ENCODE results near the gene DGKZ. TPM values are rescaled to one million over a fixed set of nuclear protein-coding genes. Genes with fewer than 3 reads are reported as not detected.

Gene DGKZ
- total and polyA plus RNA-seq, 2 donors (not counting 3 experiments of a cell fraction or from before 2014, with no cell fraction given), result 88.8 to 127 TPM

DNA sequence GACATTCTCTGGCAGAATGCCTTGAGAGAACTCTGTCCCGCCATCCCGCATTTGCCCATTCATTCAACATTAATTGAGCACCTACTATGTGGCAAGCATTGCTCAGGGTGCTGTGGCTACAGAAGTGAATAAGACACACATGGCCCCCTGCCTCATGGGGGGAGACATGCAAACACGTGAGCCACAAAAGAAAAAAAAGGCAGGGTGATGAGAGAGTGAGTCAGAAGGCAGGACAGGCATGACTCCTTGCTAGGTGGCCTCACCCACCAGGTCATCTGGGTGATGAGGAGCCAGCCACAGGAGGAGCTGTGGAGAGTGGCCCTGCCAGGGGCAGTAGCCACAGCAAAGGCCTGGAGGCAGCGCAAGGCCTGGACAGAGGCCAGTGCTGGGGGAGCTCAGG, 39.4 kb downstream of the DGKZ start:
- Histone ChIP-seq H3K27ac (ENCODE audit: insufficient read depth, low read depth, low read length) (no peak overlapping the region), H3K9ac (replicated peaks; ENCODE audit: extremely low read depth, insufficient read depth, low read length) (no peak overlapping the region)

GRCh38 chr11:46387456-46387855, 40.2 kb downstream of the DGKZ start:
- DNase-seq (ENCODE audit: low read depth, low spot score) (no peak), FAIRE-seq (no peak)
- H3K79me2 ChIP-seq (ENCODE audit: control insufficient read depth, insufficient read depth, low read length), result no peaks in the 10 kb centered on the region
- no peaks in the 10 kb centered on the region for H4K20me1 ChIP-seq (replicated peaks; ENCODE audit: control insufficient read depth, extremely low read depth, insufficient read depth, low read length)
- H3K4me1 ChIP-seq (ENCODE audit: control insufficient read depth, extremely low read depth, insufficient read depth, low read length), result peaks cover 9% of the 10 kb centered on the region
- H3K36me3 ChIP-seq (ENCODE audit: control insufficient read depth in 2 of 2, extremely low read depth in 1 of 2, insufficient read depth in 2 of 2, low read length in 2 of 2), result no peaks in the 10 kb centered on the region
- intact Hi-C loops (cut with micrococcal nuclease), result no loop called here
- no peak overlapping the region for H3K4me2 ChIP-seq (ENCODE audit: insufficient read depth, low read length)
- no peak for TF ChIP-seq POLR2A (IDR thresholded peaks at IDR 0.05; ENCODE audit: low read depth, low read length)
- dilution Hi-C loops (cut with MboI; ENCODE audit: extremely low pct_ligation_motif_present, low sequenced_read_pairs), result no loop called here
- no peaks in the 10 kb centered on the region for H3K9me1 ChIP-seq (replicated peaks; ENCODE audit: control insufficient read depth, extremely low read depth, insufficient read depth, low read length)
- no peak overlapping the region for H3K4me3 ChIP-seq (replicated peaks in 1 of 3; ENCODE audit: insufficient read depth in 1 of 3, low read depth in 1 of 3, low read length in 3 of 3)
- peaks cover 23 to 33% of the 10 kb centered on the region in 2 experiments for H3K27me3 ChIP-seq (ENCODE audit: control insufficient read depth in 2 of 2, insufficient read depth in 2 of 2, low read length in 2 of 2)
- H3K27ac ChIP-seq (ENCODE audit: insufficient read depth, low read depth, low read length), result no peak overlapping the region
- no peaks in the 10 kb centered on the region for H3K9me3 ChIP-seq (replicated peaks; ENCODE audit: control insufficient read depth, insufficient read depth, low read length)
- no peak overlapping the region for H3K9ac ChIP-seq (replicated peaks; ENCODE audit: extremely low read depth, insufficient read depth, low read length)
- no peak overlapping the region for H2AFZ ChIP-seq (ENCODE audit: low read depth, low read length)
- no TSS peak for BruUV-seq (replicated peaks)
- CTCF ChIA-PET, result interaction anchor here (0.9 to 7.2 kb wide), 7 partner anchors 11 to 151 kb away, joined by 3 to 99 read pairs (median 6); partner anchors contain the start of gene DGKZ
- POLR2A ChIA-PET, result no interaction called here

More for the DNA sequence above, 39.4 kb downstream of the DGKZ start:
- dilution Hi-C loops (cut with MboI; ENCODE audit: extremely low pct_ligation_motif_present, low sequenced_read_pairs) (no loop called here), intact Hi-C loops (cut with micrococcal nuclease) (no loop called here)
- Histone ChIP-seq H2AFZ (ENCODE audit: low read depth, low read length) (no peak overlapping the region), H3K9me1 (replicated peaks; ENCODE audit: control insufficient read depth, extremely low read depth, insufficient read depth, low read length) (no peaks in the 10 kb centered on the region), H3K4me2 (ENCODE audit: insufficient read depth, low read length) (no peak overlapping the region), H3K36me3 (ENCODE audit: control insufficient read depth in 2 of 2, extremely low read depth in 1 of 2, insufficient read depth in 2 of 2, low read length in 2 of 2) (no peaks in the 10 kb centered on the region), H4K20me1 (replicated peaks; ENCODE audit: control insufficient read depth, extremely low read depth, insufficient read depth, low read length) (no peaks in the 10 kb centered on the region), H3K79me2 (ENCODE audit: control insufficient read depth, insufficient read depth, low read length) (no peaks in the 10 kb centered on the region), H3K4me3 (replicated peaks in 1 of 3; ENCODE audit: insufficient read depth in 1 of 3, low read depth in 1 of 3, low read length in 3 of 3) (no peak overlapping the region), H3K9me3 (replicated peaks; ENCODE audit: control insufficient read depth, insufficient read depth, low read length) (no peaks in the 10 kb centered on the region), H3K4me1 (ENCODE audit: control insufficient read depth, extremely low read depth, insufficient read depth, low read length) (peaks cover 12% of the 10 kb centered on the region), H3K27me3 (ENCODE audit: control insufficient read depth in 2 of 2, insufficient read depth in 2 of 2, low read length in 2 of 2) (peaks cover 23 to 33% of the 10 kb centered on the region in 2 experiments)
- no peak for TF ChIP-seq POLR2AphosphoS5 (IDR thresholded peaks at IDR 0.05; ENCODE audit: insufficient read depth, low read depth, low read length)
- no peak for TF ChIP-seq POLR2A (IDR thresholded peaks at IDR 0.05; ENCODE audit: low read depth, low read length)
- no peak for TF ChIP-seq JUN (IDR thresholded peaks at IDR 0.05; ENCODE audit: borderline replicate concordance, insufficient read depth, insufficient read length, low read depth)
- TF ChIP-seq MYC (IDR thresholded peaks at IDR 0.05; ENCODE audit: low read depth, low read length), result no peak
- no peak for TF ChIP-seq EZH2 (IDR thresholded peaks at IDR 0.05; ENCODE audit: borderline replicate concordance, low read depth, low read length, severe bottlenecking)
- TF ChIP-seq FOS (IDR thresholded peaks at IDR 0.05; ENCODE audit: borderline replicate concordance, insufficient read depth, low read length), result no peak
- no peak for TF ChIP-seq GATA2 (IDR thresholded peaks at IDR 0.05; ENCODE audit: insufficient read depth, insufficient read length, low read depth, low read length)
- ChIA-PET POLR2A (no interaction called here), CTCF (interaction anchor here (1.7 to 7.2 kb wide), 3 partner anchors 34 to 152 kb away, joined by 4 to 99 read pairs (median 68); no protein-coding TSS in a partner anchor)
- no TSS peak for BruUV-seq (replicated peaks)
- no peak for FAIRE-seq
- no peak for DNase-seq (ENCODE audit: low read depth, low spot score)
